NCI-H510A (cell line): ENCODE results near the gene DIPK1C.

Source experiments
- DNase-seq: peaks from one replicate; lab custom pipeline; 2025; lab: John Stamatoyannopoulos, UW

Gene DIPK1C

DNA sequence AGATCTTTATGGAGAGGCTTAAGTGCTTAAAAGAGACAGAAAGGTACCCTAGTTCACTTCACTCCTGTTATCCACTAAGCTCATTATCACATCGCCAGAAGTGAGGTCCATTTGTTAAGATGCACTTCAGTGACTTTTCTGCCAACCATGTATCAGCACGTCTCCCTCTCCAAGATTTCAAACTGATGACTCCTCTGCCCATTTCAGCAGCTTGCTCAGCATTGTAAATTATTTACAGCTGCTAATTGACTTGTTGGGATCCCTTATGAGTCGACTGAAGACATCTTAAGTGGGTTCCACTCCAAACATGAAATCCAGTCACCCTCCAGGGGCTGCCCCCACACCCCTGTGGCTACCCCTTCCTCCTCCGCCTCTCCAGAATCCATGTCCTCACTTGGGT is 37.3 kb downstream of the DIPK1C start:
- no peak for DNase-seq

DNA sequence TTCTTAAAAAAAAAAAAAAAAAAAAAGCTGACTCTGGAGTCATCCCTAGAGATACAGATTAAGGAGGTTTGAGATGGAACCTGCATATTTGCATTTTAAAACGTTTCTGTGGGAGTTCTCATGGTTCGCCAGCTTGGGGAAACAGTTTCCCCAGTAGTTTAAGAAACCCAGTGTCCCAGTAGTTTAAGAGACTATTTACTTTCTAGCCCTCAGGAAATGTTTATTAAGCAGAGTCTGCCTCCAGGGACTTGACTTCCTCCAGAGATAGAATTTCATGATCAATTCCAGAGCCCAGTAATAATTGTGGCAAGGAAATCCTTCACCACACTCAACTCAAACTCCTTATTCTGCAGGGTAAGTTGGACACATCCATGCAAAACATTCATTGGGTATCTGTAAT is 39.1 kb downstream of the DIPK1C start:
- DNase-seq, result no peak

DNA sequence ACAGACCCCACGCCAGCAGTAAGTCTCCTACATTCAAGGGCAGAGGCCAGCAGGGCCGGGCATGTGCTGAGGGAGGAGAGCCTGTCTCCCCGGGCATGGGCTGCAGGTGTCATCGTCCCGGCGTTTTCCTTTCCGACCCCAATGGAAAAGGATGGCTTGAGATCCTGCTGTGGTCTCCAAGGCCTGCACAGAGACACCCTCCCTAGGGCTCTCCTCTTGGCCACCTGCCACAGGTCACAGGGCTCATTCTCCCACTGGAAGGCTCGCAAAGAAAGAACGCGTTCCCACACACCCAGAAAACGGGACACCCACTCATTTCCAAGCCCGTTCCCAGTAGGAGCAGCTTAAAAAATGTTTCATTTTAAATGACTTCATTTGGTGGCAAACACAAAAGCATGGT is 41.0 kb downstream of the DIPK1C start:
- no peak for DNase-seq

DNA sequence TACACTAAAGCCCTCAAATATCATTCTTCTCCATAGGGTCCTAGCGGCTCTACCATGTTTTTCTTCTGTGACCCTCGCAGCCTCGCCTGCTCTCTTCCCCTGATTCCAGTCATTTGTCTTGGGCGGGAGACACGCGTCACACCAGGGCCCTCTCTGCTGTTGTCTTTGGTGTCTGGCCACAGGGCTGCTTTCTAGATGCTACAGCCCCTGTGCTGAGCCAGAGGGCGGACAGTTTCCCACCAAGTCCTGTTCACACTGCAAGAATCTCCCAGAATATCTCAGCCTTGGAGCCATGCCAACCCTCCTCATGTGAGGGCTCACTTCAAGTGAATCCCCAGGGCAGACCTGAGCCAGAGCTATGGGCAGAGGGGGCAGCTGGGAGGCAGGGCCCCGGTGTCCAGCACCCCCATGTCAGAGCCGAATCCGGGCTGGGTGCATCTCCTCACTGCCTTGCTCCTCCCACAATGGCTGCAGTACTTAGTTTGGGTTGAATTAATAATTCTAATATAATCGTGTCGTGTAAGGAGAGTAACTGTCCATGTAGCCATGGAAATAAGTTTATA is 42.1 kb downstream of the DIPK1C start:
- DNase-seq, result no peak

DNA sequence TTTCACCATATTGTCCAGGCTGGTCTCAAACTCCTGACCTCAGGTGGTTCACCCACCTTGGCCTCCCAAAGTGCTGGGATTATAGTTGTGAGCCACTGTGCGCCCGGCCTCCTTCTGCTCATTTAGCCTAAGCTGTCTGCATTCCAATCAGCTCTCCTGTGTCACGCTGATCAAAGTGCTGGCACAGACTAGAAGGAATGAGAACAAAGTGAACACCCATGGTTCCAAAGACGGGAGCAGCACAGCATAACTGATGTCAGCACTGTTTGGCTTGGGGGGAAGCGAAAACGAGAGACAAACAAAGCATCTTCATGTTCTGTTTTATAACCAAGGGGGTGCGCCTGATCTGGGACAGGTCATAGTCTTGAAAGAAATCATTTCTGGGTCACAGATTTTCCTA is 43.3 kb downstream of the DIPK1C start:
- DNase-seq, result no peak

DNA sequence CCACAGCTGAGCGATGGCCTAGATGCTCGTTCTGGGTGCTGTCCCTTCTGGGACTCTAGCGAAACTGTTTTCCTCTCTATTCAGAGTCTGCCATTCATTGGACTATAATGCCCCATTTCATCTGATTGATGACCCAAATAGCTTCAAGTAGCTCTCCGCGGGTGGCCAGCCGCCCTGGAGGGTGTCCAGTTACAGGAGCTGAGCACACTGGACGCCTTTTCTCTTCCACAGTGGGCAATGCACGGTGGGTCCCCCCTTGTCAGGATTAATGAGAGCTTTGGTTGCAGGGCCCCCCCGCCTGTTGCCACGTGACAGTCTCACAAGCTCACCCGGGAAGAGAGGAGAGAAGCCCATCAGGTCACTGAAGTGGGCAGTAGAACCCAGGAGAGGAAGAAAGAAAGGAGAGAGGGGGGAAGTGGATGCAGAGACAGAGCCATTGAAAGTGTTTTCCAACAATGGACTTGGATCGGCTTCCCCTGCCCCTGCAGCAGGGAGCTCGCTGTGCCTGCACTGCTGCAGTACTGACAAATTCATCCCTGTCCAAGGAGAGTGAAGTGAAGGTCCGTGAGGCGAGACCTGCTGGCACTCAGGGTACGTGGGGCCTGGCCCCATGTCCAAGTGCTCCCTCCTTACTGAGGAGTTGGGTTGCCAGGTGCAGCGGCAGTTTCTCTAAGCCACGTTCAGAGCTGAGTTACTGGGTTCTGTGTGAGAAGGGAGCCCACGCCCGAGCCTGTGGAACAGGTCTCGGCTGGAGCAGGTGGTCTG is 44.8 kb downstream of the DIPK1C start:
- DNase-seq, result peak; percentile 46

DNA sequence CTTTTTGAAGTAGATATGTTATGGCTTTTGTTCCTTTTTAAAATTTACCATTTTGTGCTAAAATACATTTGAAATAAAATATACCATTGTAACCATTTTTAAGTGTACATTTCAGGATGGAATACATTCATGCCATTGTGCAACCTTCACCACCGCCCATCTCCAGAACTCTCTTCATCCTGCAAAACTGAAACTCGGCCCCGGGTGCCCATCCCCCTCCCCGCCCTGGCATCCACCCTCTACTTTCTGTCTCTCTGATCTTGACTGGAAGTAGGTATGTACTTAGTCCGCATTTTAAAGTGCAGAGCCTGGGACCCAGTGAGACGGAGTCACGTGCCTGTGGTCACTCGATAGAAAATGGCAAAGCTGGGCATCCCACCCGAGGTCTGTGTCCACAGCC is 45.6 kb downstream of the DIPK1C start:
- DNase-seq, result no peak

DNA sequence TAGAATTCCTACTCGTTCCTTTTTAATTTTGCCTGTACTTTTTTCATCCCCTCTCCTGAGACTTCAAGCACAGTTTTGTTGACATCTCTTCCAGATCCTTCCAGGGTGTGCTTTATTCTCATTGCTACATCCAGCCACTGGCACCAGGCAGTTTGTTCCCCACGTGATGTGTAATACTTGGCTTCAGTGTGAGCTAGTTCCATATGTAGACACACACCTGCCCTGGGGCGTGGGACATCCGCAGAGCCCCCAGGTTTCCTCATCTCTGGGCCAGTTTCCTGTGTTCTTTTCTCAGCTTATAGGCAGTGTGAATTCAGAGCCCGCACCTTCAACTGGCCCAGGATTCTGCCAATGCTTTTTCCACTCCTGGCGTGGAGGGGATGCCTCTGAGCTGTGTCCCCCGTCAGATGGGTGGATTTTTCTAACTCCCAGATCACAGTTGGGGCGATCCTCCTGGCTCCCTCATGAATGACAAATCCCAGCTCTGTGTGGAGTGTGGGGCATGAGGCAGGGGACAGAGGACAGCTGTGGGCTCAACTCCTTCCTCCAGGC is 46.6 kb downstream of the DIPK1C start:
- no peak for DNase-seq

DNA sequence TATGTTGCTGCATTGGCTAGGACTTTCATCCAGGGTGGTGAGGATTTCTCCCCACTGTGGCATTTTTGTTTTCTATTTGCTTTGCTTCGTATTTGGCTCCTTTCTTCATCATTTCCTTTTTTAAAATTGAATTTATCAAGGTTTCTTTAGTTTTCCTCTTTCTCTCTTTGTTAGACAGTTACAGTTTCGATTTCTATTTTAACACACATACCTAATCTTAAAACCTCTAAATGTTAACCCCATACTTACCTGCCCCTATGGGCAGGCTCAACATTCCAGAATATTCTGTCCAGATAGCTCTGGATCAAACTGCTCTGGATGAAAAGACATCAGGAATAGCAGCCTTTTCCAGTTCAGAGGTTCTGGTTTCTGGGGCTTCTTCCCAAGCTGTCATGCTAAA is 49.2 kb downstream of the DIPK1C start:
- no peak for DNase-seq

DNA sequence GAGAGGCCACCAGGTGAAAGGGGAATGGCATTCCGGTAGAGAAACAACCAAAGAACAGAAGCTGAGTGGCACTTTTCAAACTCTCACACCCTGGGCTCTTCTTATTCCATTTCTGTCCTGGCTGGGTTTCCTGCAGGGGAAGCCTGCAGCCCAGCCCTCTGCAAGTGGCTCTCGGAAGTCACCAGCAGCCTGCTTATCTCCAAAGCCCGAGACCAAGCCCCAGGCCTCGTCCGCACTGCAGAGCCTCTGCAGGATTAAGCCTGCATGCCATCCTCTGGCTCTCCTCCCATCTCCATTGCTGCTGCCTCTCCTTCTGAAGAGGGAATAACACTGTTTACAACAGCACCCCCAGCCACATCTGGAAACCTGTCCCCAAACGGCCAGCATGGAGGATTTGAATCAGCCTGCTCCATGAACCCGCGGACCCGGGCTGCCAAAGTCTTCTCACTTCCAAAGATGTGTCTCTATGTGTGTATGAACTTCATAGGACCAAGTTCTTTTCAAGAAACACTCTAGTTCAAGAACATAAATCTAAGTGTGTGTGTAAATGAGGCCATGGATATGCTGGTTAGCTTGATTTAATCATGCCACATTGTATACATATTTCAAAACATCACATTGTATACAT is 54.2 kb downstream of the DIPK1C start:
- no peak for DNase-seq

DNA sequence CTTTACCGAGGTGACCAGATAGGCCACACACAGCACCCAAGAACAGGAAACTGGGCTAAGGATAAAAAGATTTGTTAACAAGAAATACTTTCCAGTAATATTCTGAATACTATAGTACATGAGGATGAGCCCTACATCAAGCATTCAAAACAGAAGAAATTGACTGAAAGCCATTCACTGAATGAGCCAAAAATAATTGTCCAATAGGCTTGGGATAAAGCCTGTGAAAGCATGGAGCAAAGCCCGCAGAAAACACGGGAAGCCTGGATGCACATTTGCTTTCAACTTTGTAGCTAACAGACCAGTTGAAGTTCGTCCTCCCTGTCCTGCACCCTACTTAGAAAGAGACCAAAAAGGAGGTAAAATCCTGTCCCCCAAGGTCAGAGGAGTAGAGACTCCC is 56.3 kb downstream of the DIPK1C start:
- DNase-seq, result no peak

DNA sequence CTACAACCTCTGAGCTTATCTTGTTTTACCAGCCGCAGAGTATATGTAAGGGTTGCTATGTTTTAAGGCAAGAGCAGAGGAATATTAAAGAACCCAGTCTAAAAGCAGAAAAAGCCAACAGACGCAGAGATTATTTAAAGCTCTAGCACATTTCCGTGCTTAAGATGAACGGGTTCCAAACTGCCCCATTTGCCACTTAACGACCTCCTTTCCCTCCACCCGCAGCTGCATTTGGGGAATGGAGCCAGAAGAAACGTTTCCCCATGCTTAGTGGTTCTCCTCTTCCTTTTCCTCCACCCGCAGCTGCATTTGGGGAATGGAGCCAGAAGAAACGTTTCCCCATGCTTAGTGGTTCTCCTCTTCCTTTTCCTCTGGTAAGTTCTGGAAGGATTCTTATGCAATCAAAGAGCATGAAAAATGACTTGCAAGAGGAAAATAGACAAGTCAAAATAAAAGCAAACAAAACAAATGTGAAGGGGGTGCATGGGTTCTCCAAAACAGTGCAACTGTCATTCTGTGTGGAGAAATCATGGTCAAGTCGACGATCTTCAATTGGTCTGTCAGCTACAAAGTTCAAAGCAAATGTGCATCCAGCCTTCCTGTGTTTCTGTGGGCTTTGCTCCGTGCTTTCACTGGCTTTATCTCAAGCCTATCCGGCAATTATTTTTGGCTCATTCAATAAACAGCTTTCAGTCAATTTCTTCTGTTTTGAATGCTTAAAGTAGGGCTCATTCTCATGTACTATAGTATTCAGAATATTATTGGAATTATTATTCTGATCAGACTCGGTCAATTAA is 57.8 kb downstream of the DIPK1C start:
- no peak for DNase-seq

DNA sequence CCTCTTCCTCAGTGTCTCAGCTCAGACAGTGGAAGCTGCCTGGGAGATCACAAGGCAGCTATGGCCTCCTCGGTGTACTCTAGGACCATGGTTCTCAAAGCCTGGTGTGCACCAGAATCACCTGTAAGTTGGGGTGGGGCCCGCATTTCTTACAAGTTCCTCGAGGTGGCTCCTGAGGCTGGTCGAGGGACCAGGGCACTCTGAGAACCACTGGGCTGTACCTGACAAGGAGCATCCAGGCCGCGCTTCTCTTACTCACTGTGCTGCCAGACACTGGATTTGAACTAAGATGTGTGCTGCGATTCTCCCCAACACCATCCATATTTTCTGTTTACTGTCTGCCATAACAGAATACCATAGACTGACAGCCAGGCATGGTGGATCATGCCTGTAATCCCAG is 59.5 kb downstream of the DIPK1C start:
- no peak for DNase-seq

DNA sequence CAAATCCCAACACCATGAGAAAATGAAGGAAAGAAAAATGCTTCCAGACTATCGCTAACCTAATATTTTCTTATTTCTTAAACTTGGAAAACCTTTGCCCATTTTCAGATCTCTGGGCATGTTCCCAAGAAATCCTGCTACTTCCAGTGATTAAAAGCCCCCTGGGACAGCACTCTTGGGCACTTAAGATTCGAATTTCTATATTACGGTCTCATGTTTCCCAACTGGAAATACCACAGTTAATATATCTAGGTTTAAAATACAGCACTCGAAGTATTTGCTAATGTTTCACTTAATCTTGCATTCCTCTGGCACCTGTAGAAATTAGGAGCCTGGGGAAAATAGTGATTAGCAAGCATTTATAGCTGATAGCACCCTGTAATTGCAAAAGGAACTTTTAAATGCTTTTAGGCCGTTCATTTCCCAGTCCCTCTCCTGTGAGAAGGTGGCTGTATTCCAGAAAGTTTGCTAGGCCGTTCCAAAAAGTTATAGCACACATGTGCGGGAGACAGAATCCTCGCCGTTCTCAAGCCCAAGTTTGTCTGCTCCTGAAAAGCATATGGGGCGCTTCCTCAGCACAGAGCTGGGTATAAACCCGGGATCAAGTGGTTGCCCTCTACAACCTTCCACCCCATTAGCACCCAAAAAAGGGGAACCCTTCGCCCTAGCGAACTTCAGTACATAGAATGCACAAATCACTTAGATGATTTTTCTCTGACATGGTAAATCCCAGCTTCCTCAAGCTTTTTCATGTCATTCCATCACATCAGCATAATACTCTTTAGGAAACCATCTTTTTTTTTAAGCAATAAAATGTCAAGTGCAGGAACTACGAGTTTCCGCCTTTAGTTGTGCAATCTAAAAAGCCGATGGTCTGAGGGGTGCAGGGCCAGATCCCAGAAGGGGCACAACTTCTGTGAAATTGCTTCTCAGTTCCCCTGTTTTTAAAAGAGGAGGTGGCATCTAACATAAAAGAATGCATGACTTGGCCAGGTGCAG is 60.6 kb downstream of the DIPK1C start:
- no peak for DNase-seq

DNA sequence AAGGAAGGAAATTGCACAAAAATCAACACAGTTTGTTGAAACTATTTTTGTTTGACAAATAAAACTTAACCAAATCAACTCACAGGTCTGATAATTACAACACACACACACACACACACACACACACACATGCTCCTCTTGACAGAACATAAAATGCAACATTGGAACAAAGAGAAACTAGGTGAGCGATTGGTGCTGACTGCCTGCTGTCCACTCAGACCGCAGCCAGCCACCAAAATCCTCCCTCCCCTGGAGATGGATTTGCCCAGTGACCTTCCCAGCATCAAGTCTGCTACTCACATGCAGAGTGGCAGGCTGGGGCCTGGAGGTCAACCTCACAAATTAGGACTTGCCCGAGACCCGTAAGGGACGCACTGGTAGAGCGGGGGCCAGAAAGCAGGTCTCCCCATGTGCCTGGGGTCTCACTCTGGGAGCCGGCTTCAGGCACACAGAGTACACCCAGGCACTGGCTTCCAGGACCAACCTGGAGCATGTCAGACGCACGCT is 61.4 kb downstream of the DIPK1C start:
- no peak for DNase-seq

DNA sequence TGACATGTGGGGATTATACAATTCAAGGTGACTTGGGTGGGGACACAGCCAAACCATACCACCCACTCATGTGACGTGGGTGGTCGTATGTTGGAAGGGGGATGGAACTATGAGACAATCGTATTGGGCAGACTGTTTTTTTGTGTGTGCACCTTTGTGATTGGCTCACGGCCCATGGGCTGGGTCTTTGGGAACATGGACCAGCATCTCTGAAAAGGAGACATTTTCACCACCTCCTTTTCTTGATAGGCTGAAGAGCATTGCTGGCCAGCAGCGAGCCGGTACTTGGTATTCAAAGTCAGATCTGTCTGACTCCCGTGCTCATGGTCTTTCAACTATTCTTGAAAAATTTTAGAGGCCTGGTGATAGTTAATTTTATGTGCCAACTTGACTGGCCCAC is 62.1 kb downstream of the DIPK1C start:
- DNase-seq, result no peak

DNA sequence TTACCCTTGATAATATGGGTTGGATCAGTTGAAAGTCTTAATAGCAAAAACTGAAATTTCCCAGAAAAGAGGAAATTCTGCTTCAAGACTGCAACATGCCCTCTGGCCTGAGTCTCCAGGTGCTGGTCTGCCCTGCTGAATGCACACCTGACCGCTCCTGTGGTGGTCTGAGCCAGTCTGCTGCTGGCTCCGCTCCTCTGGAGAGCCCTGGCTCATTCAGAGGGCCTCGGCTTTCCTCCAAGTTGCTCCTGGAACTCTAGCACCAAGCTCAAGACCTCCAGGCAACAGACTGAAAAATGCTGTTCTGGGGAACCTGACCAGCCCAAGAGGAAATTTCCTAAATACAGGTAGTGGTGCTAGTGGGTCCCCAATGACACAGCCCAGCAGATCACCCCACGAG is 64.8 kb downstream of the DIPK1C start:
- DNase-seq, result no peak

DNA sequence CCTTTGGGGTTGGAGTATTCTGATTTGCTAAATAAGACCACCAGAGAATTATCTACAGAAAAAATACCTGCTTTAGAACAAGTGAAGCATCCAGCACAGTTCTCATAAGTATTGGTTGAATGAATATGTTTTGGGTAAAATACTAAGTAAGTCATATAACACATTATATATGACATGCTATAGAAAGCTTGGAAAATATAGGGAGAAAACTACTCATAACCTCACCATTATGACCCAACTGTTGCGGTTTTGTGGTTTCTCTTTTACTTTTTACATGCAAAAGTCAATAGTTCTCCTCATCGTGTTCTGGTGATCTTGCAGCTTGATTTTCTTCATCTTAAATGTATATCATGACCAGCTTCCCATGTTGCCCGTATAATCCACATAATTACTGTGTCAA is 66.2 kb downstream of the DIPK1C start:
- DNase-seq, result no peak

DNA sequence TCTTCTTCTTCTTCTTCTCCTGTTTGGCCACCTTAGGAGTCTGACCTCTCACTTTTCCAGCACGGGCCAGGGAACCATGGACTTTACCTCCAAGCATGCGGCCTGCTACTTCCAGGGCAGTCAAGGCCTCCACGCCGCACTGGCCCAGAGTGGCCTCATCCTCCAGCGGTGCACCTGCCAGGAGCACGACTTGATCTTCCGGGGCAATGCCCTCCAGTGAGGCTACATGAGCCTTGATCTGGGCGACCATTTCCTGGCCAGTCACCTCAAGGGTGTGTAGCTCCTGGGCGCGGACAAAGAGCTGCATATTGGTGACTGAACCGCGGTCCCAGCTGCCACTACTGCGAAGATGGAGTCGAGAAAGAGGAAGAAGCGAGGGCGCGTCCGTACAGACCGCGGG is 67.1 kb downstream of the DIPK1C start:
- DNase-seq, result no peak

DNA sequence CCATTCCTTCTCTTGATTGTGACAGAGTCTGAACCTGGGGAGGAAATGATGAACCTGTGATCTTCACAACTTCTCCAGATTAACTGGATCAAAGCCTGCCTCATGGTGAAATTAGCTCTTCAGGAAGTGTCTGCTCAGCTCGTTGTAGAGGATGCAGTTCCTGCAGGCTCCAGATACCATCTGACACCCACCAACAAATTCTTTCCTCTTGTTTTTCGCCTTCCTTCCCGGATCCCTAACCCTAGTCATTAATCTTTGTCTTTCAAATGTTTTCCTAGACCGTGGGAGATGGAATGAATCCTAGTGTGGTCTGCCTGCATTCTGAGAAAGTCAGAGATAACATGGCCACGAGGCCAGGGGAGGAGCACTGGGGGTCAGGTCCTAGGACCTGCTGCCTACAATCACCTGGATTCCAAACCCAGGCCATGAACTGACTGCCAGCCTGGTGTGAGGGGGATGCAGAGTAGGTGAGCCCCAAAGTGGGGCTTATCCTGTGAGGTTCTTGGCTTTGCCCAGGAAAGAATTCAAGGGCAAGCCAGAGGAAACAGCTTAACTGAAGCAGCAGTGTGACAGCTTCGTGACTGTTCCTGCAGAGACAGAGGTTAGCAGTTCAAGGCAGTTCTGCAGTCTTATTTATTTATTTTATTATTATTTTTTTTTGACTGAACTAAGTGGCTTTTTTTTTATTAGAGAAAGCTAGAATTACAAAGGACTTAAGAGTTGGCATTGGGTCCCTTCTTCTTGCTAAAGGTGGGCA is 67.8 kb downstream of the DIPK1C start:
- no peak for DNase-seq
